ENCODE measurements around the gene GRM7. TPM values are rescaled to one million over a fixed set of nuclear protein-coding genes. Genes with fewer than 3 reads are reported as not detected.

The GRM7 gene
- total and polyA plus RNA-seq, 2 experiments from 2014 or later: 0.40 TPM; not detected in 1

GRCh38 chr3:7737263-7737662 is 876.3 kb downstream of the GRM7 start (continued):
- TF ChIP-seq ZNF462 (CRISPR knock-in tag; IDR thresholded peaks at IDR 0.05): no peak

GRCh38 chr3:7739754-7740153 is 878.8 kb downstream of the GRM7 start:
- Mint-ChIP-seq H3K9me3 (no peaks in the 10 kb centered on the region), H3K27ac (no peak overlapping the region), H3K27me3 (ENCODE audit: insufficient read depth, low read depth, poor library complexity) (peaks cover 2% of the 10 kb centered on the region), H3K4me1 (no peaks in the 10 kb centered on the region), H3K36me3 (ENCODE audit: low read depth) (no peaks in the 10 kb centered on the region), H3K4me3 (no peak overlapping the region)
- Histone ChIP-seq H3K4me3 (no peak overlapping the region), H4K20me1 (replicated peaks; ENCODE audit: insufficient read depth) (no peaks in the 10 kb centered on the region), H3K27me3 (ENCODE audit: insufficient read depth) (no peaks in the 10 kb centered on the region), H3K9me2 (ENCODE audit: insufficient read depth) (peaks cover 9% of the 10 kb centered on the region), H3K79me2 (replicated peaks; ENCODE audit: insufficient read depth) (no peaks in the 10 kb centered on the region), H3K36me3 (ENCODE audit: insufficient read depth) (no peaks in the 10 kb centered on the region), H3K4me1 (ENCODE audit: insufficient read depth) (peaks cover 2% of the 10 kb centered on the region; the same call in 1 of the 2 replicates), H3F3A (replicated peaks; ENCODE audit: low read depth) (no peaks in the 10 kb centered on the region), H3K27ac (ENCODE audit: low read depth) (no peak overlapping the region), H2AFZ (no peak overlapping the region), H3K4me2 (no peak overlapping the region)
- ATAC-seq: no peak
- no peak for DNase-seq (ENCODE audit: low spot score)
- TF ChIP-seq CREB1 (CRISPR knock-in tag; IDR thresholded peaks at IDR 0.05; ENCODE audit: low read depth): no peak
- TF ChIP-seq ZNF114 (CRISPR knock-in tag; IDR thresholded peaks at IDR 0.05): no peak
- no peak for TF ChIP-seq ZNF462 (CRISPR knock-in tag; IDR thresholded peaks at IDR 0.05)
- TF ChIP-seq JUNB (IDR thresholded peaks at IDR 0.05; ENCODE audit: unreplicated experiment): no peak
- TF ChIP-seq NANOG (IDR thresholded peaks at IDR 0.05; ENCODE audit: borderline replicate concordance): no peak
- TF ChIP-seq STAT1 (IDR thresholded peaks at IDR 0.05; ENCODE audit: unreplicated experiment): no peak
- no peak for TF ChIP-seq REST (IDR thresholded peaks at IDR 0.05; ENCODE audit: unreplicated experiment)
